Osteoblast (primary cell): ENCODE measurements around the gene YPEL3. TPM values are rescaled to one million over a fixed set of nuclear protein-coding genes. Genes with fewer than 3 reads are reported as not detected.

Experiments used
- DNase-seq: peaks from one replicate; pipeline ENCODE4 v3.0.0; 2011; ENCODE audit warnings: low spot score, mixed read lengths; ENCODE audit not compliant: insufficient read length; ENCODE audit errors: missing footprints
- H2AFZ ChIP-seq: 2 replicates; pipeline ENCODE4 v1.6.0; 2011; ENCODE audit warnings: mild to moderate bottlenecking, low read length
- H3K27ac ChIP-seq: 2 replicates; pipeline ENCODE4 v1.5.1; 2011; ENCODE audit warnings: mild to moderate bottlenecking, low read depth, low read length, moderate library complexity
- H3K27me3 ChIP-seq: 2 replicates; pipeline ENCODE4 v1.6.0; 2012; ENCODE audit warnings: mild to moderate bottlenecking, control low read depth, inconsistent platforms, low read length, moderate library complexity; ENCODE audit not compliant: insufficient read depth
- H3K36me3 ChIP-seq: 2 replicates; pipeline ENCODE4 v1.5.1; 2011; ENCODE audit warnings: mild to moderate bottlenecking, low read length, control low read depth, moderate library complexity; ENCODE audit not compliant: insufficient read depth
- H3K4me1 ChIP-seq: 2 replicates; pipeline ENCODE4 v1.5.1; 2011; ENCODE audit warnings: mild to moderate bottlenecking, low read length, control low read depth, moderate library complexity; ENCODE audit not compliant: insufficient read depth
- H3K4me2 ChIP-seq: 2 replicates; pipeline ENCODE4 v1.6.0; 2011; ENCODE audit warnings: mild to moderate bottlenecking, low read length; ENCODE audit not compliant: insufficient read depth
- H3K4me3 ChIP-seq: fragments of 200-600 bp; sonication (generic); 3 replicates; pipeline ENCODE4 v1.5.1; 2012; ENCODE audit warnings: mild to moderate bottlenecking, low read length, inconsistent platforms; ENCODE audit not compliant: insufficient read depth
- H3K79me2 ChIP-seq: 2 replicates; pipeline ENCODE4 v1.6.0; 2012; ENCODE audit warnings: mild to moderate bottlenecking, low read length, control low read depth, inconsistent platforms; ENCODE audit not compliant: insufficient read depth
- H3K9me3 ChIP-seq: 2 replicates; pipeline ENCODE4 v1.5.1; 2011; ENCODE audit warnings: low read depth, low read length, control low read depth
- H4K20me1 ChIP-seq: 2 replicates; pipeline ENCODE4 v1.6.0; 2012; ENCODE audit warnings: mild to moderate bottlenecking, low read length, control low read depth; ENCODE audit not compliant: insufficient read depth
- CTCF ChIP-seq: IDR thresholded peaks from 2 replicates; pipeline ENCODE4 v1.5.1; 2011; ENCODE audit warnings: mild to moderate bottlenecking, low read depth, low read length, moderate library complexity; ENCODE audit errors: extremely low read depth
- total RNA-seq: library from RNA; depleted of rRNA; stranded (reverse); fragments of >200 nt; gene quantifications from 2 replicates; pipeline ENCODE4 v1.2.3, GENCODE V29; 2012

The YPEL3 gene
- total RNA-seq, 1 donor = 28.2 TPM

DNA sequence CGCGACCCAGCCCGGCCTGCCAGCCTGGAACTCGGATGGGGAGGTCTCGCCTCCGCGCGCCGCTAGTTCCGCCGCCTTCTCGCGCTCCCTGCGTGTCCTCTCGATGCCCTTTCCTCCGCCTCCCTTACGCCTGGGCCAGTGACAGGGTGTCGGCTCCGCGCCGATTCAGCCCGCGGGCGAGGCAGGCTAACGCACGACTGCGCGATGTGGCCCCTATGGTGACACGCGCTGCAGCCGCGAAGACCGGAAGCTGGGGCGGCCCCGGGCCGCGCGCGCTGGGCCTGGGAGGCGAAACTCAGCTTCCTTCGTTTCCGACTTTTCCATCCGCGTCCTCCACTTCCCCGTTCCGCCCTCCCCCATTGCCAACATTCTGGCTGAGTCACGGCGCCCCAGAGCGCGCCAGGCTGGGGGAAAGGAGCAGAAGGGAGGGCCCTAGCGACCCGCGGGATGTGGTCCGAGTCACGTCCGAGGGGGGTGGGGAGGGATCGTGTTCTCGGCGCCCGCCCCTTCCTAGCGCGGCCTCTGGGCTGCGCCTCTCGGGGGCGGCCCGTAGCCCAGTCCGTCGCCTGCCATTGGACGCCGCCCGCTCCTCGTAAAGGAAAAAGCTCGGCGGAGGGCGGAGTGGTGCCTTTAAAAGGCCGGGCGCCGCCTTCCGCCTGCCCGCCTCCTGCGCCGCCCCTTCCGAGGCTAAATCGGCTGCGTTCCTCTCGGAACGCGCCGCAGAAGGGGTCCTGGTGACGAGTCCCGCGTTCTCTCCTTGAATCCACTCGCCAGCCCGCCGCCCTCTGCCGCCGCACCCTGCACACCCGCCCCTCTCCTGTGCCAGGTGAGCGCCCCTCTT is 30.7 kb downstream of the YPEL3 start, which contains the start of gene ALDOA:
TSS of gene ALDOA (plus strand) at position 659 of the 841 bp plus-strand sequence. CDS start 1,138 bp downstream, outside the sequence.
- Histone ChIP-seq H3K36me3 (peaks cover 47% of the 10 kb centered on the region), H3K4me3 (peak within 1 kb of the TSS; percentile 95), H4K20me1 (peaks cover 46% of the 10 kb centered on the region), H3K27ac (peak within 1 kb of the TSS; percentile 96), H3K9me3 (no peaks in the 10 kb centered on the region), H3K4me1 (peaks cover 50% of the 10 kb centered on the region), H3K4me2 (peak within 1 kb of the TSS; percentile 99), H2AFZ (peak within 1 kb of the TSS; percentile 83), H3K79me2 (peaks cover 51% of the 10 kb centered on the region), H3K27me3 (no peaks in the 10 kb centered on the region)
- no peak for TF ChIP-seq CTCF
- DNase-seq = peak; percentile 99

GRCh38 chr16:30064729-30065101 is 31.3 kb downstream of the YPEL3 start:
- Histone ChIP-seq H3K27me3 (no peaks in the 10 kb centered on the region), H3K9me3 (no peaks in the 10 kb centered on the region), H3K27ac (peak overlapping the region; percentile 96), H4K20me1 (peaks cover 40% of the 10 kb centered on the region), H3K4me3 (peak overlapping the region; percentile 95), H3K79me2 (peaks cover 45% of the 10 kb centered on the region), H3K36me3 (peaks cover 45% of the 10 kb centered on the region), H2AFZ (peak overlapping the region; percentile 83), H3K4me1 (peaks cover 47% of the 10 kb centered on the region), H3K4me2 (peak overlapping the region; percentile 93)
- DNase-seq = no peak
- no peak for TF ChIP-seq CTCF

DNA sequence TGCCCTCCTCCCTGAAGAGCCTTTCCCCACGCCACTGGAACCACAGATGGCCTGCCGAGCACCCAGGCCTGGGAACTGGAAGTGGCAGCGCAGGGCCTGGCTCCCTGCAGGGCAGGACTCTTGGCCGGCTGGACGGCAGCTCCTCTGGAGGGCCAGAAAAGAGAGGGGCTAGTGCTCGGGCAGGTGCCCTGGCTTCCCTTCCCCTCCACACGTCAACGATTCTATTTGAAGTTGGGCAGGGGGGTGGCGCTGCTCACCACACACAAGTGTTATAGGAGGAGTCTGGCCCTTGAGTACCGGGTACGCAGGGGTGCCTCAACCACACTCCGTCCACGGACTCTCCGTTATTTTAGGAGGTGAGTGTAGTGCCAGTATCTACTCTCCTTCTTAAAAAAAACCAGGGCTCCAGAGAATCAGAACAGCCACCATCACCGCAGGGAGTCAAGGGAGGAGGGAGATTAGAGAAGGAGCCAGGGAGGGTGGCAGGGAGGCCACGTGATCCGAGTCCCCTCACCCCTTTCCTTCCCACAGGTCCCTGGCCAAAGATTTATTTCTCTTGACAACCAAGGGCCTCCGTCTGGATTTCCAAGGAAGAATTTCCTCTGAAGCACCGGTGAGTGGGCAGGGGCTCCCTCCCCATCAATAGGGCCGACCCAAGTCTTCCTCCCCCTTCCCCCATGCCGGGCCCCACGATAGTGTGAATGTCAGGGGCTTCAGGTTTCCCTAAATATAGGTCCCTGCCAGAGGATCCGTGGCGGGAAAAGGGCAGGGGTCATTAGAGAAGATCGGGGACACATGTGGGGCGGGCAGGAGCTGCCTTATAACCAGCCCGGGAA is 31.9 kb downstream of the YPEL3 start:
- H3K36me3 ChIP-seq = peaks cover 41% of the 10 kb centered on the region

More for the DNA sequence above, 31.9 kb downstream of the YPEL3 start:
- Histone ChIP-seq H3K27me3 (no peaks in the 10 kb centered on the region), H3K4me3 (peak overlapping the region; percentile 95), H3K79me2 (peaks cover 38% of the 10 kb centered on the region), H3K4me2 (peak overlapping the region; percentile 93), H3K27ac (peak overlapping the region; percentile 96), H4K20me1 (peaks cover 34% of the 10 kb centered on the region), H3K4me1 (peaks cover 41% of the 10 kb centered on the region), H2AFZ (peak overlapping the region; percentile 83), H3K9me3 (no peaks in the 10 kb centered on the region)
- TF ChIP-seq CTCF = peak; percentile 8
- DNase-seq = peak; percentile 89
